Parietal lobe (tissue), 1 donor: ENCODE measurements around the gene FOXA3. TPM values are rescaled to one million over a fixed set of nuclear protein-coding genes. Genes with fewer than 3 reads are reported as not detected.

ENCODE experiments used
- total RNA-seq: library from RNA; depleted of rRNA; stranded (reverse); fragments of >200 nt; gene quantifications from one replicate; pipeline ENCODE4 v1.2.3, GENCODE V29; 2014

The FOXA3 gene
- not detected for total RNA-seq

GRCh38 chr19:45863840-45864628, at the start of gene FOXA3:
TSS of gene FOXA3 (plus strand) at chr19:45864326. CDS start at chr19:45864457, 131 bp downstream.

GRCh38 chr19:45814851-45815480, 49.2 kb upstream of the FOXA3 start, which contains the start of gene RSPH6A:
TSS of gene RSPH6A (minus strand) at chr19:45815308. CDS start at chr19:45815176, 132 bp downstream.

GRCh38 chr19:45862564-45863334, 1.4 kb upstream of the FOXA3 start, which contains the start of gene SYMPK:
TSS of gene SYMPK (minus strand) at chr19:45863147. CDS start at chr19:45854495, 8,652 bp downstream.

GRCh38 chr19:45885556-45886426, 21.7 kb downstream of the FOXA3 start, which contains the start of gene IRF2BP1:
TSS of gene IRF2BP1 (minus strand) at chr19:45886141. CDS start at chr19:45885774, 367 bp downstream.

GRCh38 chr19:45901912-45902650, 38.0 kb downstream of the FOXA3 start, which contains the start of gene MYPOP:
TSS of gene MYPOP (minus strand) at chr19:45902613. CDS start at chr19:45901773, 840 bp downstream.

GRCh38 chr19:45913874-45914830, 50.0 kb downstream of the FOXA3 start, which contains the start of gene NANOS2:
TSS of gene NANOS2 (minus strand) at chr19:45914778. CDS start at chr19:45914693, 85 bp downstream.

Other genes with a start within 250 kb of the FOXA3 start
- 55.1 TPM for gene EML2, start 224.9 kb upstream of the FOXA3 start, total RNA-seq
- 0.31 TPM for gene GIPR, start 196.1 kb upstream of the FOXA3 start, total RNA-seq
- 84.5 TPM for gene SNRPD2, start 172.4 kb upstream of the FOXA3 start, total RNA-seq
- gene QPCTL, start 171.7 kb upstream of the FOXA3 start, total RNA-seq: 4.7 TPM
- gene FBXO46, start 133.4 kb upstream of the FOXA3 start, total RNA-seq: 14.7 TPM
- not detected for gene MEIOSIN, start 130.9 kb upstream of the FOXA3 start, total RNA-seq
- gene SIX5, start 95.1 kb upstream of the FOXA3 start, total RNA-seq: 0.63 TPM
- gene DMPK, start 81.8 kb upstream of the FOXA3 start, total RNA-seq: 36.0 TPM
- 85.8 TPM for gene DMWD, start 71.5 kb upstream of the FOXA3 start, total RNA-seq
- 0.31 TPM for gene RSPH6A, start 49.0 kb upstream of the FOXA3 start, total RNA-seq
- gene SYMPK, start 1.2 kb upstream of the FOXA3 start, total RNA-seq: 33.5 TPM
- gene IRF2BP1, start 21.8 kb downstream of the FOXA3 start, total RNA-seq: 28.8 TPM
- 1.9 TPM for gene MYPOP, start 38.3 kb downstream of the FOXA3 start, total RNA-seq
- not detected for gene NANOS2, start 50.5 kb downstream of the FOXA3 start, total RNA-seq
- 28.2 TPM for gene NOVA2, start 109.5 kb downstream of the FOXA3 start, total RNA-seq
- 4.4 TPM for gene CCDC61, start 131.1 kb downstream of the FOXA3 start, total RNA-seq
- not detected for gene PGLYRP1, start 158.7 kb downstream of the FOXA3 start, total RNA-seq
- gene IGFL4, start 176.7 kb downstream of the FOXA3 start, total RNA-seq: 4.1 TPM